Measurements from ENCODE around the gene PROM1.

DNA sequence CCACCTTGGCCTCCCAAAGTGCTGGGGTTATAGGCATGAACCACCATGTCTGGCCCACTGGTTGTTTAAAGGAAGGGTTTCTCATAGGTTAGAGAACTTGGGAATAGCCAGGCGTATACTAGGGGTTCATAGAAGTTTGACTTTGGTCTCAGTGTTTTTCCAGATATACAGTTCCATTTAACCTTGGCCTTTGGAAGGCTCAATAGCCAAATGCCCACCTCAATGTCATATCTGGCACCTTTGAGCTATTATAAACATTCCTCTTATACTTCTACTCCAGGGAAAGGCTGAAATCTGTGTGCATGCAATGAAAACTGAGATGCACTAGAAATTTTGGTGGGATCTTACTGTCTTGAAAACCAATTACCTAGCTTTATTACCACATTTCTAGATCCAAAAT is 47.5 kb upstream of the PROM1 start:
- TF ChIP-seq POLR2A (IDR thresholded peaks at IDR 0.05): no peak
- TF ChIP-seq, protein P1, sequence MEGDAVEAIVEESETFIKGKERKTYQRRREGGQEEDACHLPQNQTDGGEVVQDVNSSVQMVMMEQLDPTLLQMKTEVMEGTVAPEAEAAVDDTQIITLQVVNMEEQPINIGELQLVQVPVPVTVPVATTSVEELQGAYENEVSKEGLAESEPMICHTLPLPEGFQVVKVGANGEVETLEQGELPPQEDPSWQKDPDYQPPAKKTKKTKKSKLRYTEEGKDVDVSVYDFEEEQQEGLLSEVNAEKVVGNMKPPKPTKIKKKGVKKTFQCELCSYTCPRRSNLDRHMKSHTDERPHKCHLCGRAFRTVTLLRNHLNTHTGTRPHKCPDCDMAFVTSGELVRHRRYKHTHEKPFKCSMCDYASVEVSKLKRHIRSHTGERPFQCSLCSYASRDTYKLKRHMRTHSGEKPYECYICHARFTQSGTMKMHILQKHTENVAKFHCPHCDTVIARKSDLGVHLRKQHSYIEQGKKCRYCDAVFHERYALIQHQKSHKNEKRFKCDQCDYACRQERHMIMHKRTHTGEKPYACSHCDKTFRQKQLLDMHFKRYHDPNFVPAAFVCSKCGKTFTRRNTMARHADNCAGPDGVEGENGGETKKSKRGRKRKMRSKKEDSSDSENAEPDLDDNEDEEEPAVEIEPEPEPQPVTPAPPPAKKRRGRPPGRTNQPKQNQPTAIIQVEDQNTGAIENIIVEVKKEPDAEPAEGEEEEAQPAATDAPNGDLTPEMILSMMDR (IDR thresholded peaks at IDR 0.05): no peak

All from body of pancreas (tissue), 4 donors.